ENCODE measurements around the gene ESRRA. TPM values are rescaled to one million over a fixed set of nuclear protein-coding genes. Genes with fewer than 3 reads are reported as not detected.

ESRRA gene
- total RNA-seq, 1 donor from 2014 or later: 34.7 TPM

DNA sequence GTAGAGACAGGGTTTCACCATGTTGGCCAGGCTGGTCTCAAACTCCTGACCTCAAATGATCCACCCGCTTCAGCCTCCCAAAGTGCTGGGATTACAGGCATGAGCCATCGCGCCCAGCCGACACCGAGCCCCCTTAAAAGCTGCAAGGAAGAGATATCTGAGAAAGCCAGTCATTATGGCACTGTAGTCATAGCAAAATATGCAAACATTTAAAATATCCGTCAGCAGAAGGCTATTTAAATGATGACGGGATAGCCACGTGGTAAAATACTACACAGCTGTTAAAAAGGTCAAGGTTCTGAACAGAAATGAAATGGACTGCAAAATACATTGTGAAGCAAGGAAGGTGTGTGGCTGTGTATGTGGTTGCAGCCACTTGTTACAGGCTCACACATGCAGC is 28.2 kb downstream of the ESRRA start:
- Mint-ChIP-seq H3K4me1 (peaks cover 5% of the 10 kb centered on the region), H3K27ac (ENCODE audit: unreplicated experiment) (no peak overlapping the region), H3K9me3 (no peaks in the 10 kb centered on the region), H3K27me3 (ENCODE audit: low read depth) (no peaks in the 10 kb centered on the region), H3K4me3 (no peak overlapping the region), H3K36me3 (ENCODE audit: low read depth) (no peaks in the 10 kb centered on the region)
- TF ChIP-seq, protein P1, sequence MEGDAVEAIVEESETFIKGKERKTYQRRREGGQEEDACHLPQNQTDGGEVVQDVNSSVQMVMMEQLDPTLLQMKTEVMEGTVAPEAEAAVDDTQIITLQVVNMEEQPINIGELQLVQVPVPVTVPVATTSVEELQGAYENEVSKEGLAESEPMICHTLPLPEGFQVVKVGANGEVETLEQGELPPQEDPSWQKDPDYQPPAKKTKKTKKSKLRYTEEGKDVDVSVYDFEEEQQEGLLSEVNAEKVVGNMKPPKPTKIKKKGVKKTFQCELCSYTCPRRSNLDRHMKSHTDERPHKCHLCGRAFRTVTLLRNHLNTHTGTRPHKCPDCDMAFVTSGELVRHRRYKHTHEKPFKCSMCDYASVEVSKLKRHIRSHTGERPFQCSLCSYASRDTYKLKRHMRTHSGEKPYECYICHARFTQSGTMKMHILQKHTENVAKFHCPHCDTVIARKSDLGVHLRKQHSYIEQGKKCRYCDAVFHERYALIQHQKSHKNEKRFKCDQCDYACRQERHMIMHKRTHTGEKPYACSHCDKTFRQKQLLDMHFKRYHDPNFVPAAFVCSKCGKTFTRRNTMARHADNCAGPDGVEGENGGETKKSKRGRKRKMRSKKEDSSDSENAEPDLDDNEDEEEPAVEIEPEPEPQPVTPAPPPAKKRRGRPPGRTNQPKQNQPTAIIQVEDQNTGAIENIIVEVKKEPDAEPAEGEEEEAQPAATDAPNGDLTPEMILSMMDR (conservative IDR thresholded peaks at IDR 0.05): no peak
- DNase-seq (ENCODE audit: low read depth, low spot score): no peak

DNA sequence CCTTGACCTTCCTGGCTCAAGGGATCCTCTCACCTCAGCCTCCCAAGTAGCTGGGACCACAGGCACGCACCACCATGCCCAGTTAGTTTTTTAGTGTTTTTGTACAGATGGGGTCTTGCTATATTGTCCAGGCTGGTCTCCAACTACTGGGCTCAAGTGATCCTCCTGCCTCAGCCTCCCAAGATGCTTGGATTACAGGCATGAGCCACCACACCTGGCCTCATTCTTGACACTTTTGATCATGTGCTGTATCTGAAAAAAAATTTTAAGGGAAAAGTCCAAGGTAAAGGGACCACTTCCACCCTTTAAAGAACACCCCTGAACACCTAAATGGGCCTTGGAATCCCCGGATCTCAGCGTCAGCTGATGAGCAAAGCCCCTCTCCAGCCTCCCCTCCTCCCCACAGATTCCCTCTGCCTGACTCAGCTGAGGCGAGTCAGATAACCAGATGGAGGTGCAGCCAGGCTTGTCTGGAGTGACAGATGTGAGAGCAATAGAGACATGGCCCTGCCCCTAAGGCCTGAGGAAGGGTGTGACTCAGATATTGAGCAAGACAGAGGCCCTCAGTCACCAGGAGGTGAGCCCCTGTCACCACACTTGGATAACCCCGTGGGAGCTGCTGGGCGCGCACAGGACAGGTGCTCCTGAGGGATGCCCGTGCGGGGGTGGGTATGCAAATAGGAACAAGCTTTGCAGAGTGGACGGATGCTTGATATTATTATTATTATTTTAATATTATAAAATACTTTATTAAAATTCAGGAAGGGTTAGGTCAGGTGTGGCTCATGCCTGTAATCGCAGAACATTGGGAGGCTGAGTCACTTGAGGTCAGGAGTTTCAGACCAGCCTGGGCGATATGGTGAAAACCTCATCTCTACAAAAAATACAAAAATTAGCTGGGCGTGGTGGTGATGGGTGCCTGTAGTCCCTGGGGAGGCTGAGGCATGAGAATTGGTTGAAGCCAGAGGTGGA is 29.7 kb downstream of the ESRRA start:
- H3K36me3 Mint-ChIP-seq (ENCODE audit: low read depth): no peaks in the 10 kb centered on the region
- peaks cover 4% of the 10 kb centered on the region for H3K27me3 Mint-ChIP-seq (ENCODE audit: low read depth)
- H3K27ac Mint-ChIP-seq (ENCODE audit: unreplicated experiment): no peak overlapping the region
- no peaks in the 10 kb centered on the region for H3K9me3 Mint-ChIP-seq
- TF ChIP-seq, protein P1 (conservative IDR thresholded peaks at IDR 0.05): no peak
- no peak overlapping the region for H3K4me3 Mint-ChIP-seq
- H3K4me1 Mint-ChIP-seq: peaks cover 9% of the 10 kb centered on the region
- DNase-seq (ENCODE audit: low read depth, low spot score): no peak

DNA sequence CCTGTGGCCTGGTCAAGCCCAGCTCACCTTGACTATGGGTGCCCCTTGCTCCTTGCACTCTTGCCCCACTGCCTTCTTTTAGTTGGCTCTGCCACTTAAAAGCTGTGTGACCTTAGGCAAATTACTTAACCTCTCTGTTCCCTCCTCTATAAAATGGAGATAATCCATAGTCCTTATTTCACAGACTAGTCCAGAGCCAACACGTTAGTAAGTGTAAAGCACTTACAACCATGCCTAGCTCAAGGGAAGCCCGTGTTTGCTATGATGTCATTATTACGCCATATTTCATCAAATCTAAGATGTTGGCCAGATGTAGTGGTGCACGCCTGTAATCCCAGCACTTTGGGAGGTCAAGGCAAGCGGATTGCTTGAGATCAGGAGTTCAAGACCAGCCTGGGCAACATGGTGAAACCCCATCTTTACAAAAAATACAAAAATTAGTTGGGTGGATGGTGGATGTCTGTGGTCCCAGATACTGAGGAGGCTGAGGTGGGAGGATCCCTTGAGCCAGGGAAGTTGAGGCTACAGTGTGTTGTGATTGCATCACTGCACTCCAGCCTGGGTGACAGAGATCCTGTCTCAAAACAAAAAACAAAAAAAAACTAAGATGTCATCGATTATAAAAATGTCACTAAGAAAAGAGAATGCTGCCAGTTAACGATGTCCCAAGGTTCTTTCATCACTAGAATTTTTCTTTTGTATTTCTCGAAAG is 32.4 kb downstream of the ESRRA start:
- no peak overlapping the region for H3K27ac Mint-ChIP-seq (ENCODE audit: unreplicated experiment)

DNA sequence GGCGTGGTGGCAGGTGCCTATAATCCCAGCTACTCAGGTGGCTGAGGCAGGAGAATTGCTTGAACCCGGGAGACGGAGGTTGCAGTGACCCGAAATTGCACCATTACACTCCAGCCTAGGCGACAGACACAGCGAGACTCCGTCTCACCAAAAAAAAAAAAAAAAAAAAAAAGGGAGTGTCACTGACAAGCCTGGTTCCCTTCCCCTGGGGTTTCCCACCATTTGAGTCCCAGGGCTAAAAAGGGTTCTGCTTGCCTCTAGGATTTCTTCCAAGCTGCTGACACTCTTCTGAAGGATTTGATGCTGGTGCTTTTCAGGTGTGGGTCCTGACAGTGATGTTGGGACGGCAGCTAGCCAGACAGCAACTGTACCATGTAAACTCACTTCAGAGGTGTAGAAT is 33.4 kb downstream of the ESRRA start:
- TF ChIP-seq, protein P1 (conservative IDR thresholded peaks at IDR 0.05): no peak

More for the DNA sequence above, 32.4 kb downstream of the ESRRA start:
- no peak overlapping the region for H3K4me3 Mint-ChIP-seq
- H3K9me3 Mint-ChIP-seq: no peaks in the 10 kb centered on the region
- no peak for DNase-seq (ENCODE audit: low read depth, low spot score)
- peaks cover 6% of the 10 kb centered on the region for H3K27me3 Mint-ChIP-seq (ENCODE audit: low read depth)
- peaks cover 12% of the 10 kb centered on the region for H3K4me1 Mint-ChIP-seq
- TF ChIP-seq, protein P1 (conservative IDR thresholded peaks at IDR 0.05): no peak
- H3K36me3 Mint-ChIP-seq (ENCODE audit: low read depth): no peaks in the 10 kb centered on the region

DNA sequence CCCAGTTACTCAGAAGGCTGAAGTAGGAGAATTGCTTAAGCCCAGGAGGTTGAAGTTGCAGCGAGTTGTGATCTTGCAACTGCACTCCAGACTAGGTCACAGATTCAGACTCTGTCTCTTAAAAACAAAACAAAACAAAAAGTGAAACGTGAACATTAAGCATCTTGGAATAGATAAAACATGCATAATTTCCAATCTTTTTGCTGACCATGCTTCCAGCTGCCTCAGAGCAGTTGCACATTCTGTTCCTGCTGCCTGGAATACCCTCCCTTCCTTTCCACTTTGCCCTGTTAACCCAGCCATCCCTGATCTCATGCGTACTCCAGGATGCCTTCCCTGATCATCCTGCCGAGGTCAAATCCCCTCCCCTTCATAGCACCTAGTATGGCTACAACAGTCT is 34.0 kb downstream of the ESRRA start:
- H3K36me3 Mint-ChIP-seq (ENCODE audit: low read depth): no peaks in the 10 kb centered on the region
- H3K4me1 Mint-ChIP-seq: peaks cover 12% of the 10 kb centered on the region
- no peak overlapping the region for H3K27ac Mint-ChIP-seq (ENCODE audit: unreplicated experiment)
- no peak overlapping the region for H3K4me3 Mint-ChIP-seq
- TF ChIP-seq, protein P1 (conservative IDR thresholded peaks at IDR 0.05): no peak
- no peak for DNase-seq (ENCODE audit: low read depth, low spot score)
- H3K9me3 Mint-ChIP-seq: no peaks in the 10 kb centered on the region
- H3K27me3 Mint-ChIP-seq (ENCODE audit: low read depth): peaks cover 6% of the 10 kb centered on the region

More for the DNA sequence above, 33.4 kb downstream of the ESRRA start:
- Mint-ChIP-seq H3K27me3 (ENCODE audit: low read depth) (peaks cover 6% of the 10 kb centered on the region), H3K36me3 (ENCODE audit: low read depth) (no peaks in the 10 kb centered on the region), H3K4me3 (no peak overlapping the region), H3K27ac (ENCODE audit: unreplicated experiment) (no peak overlapping the region), H3K4me1 (peaks cover 12% of the 10 kb centered on the region), H3K9me3 (no peaks in the 10 kb centered on the region)
- DNase-seq (ENCODE audit: low read depth, low spot score): no peak
